Stomach (tissue), 9 donors: ENCODE measurements around the gene SYNPO2. TPM values are rescaled to one million over a fixed set of nuclear protein-coding genes. Genes with fewer than 3 reads are reported as not detected.
A peak's percentile ranks its signal among the peaks of the same experiment; 100 is the strongest.

ENCODE experiments used
- DNase-seq, 2 donors: peaks; one replicate each; pipeline versions ENCODE4 v3.0.0 to v3.0.0-alpha.2; 2013 to 2019
- H3K27ac ChIP-seq, 5 donors: fragments of 200-600 bp in 4 of 5; sonication (generic) in 4 of 5; one replicate each; pipeline ENCODE4 v1.5.1; 2013 to 2019; ENCODE audit warnings: mild to moderate bottlenecking in 1 of 5, moderate library complexity in 1 of 5
- H3K27me3 ChIP-seq, 3 donors: fragments of 200-600 bp; sonication (generic); one replicate each; pipeline ENCODE4 v1.5.1; 2017 to 2019; ENCODE audit warnings: mixed run types in 1 of 3
- H3K36me3 ChIP-seq, 4 donors: fragments of 200-600 bp; sonication (generic); 1 replicate in 3 of 4; 2 replicates in 1 of 4; pipeline ENCODE4 v1.5.1; 2016 to 2019
- H3K4me1 ChIP-seq, 4 donors: fragments of 200-600 bp; sonication (generic); one replicate each; pipeline ENCODE4 v1.5.1; 2016 to 2019
- H3K4me3 ChIP-seq, 4 donors: fragments of 200-600 bp; sonication (generic) in 3 of 4; one replicate each; pipeline ENCODE4 v1.5.1; 2016 to 2019; ENCODE audit warnings: mild to moderate bottlenecking in 1 of 4
- H3K9me3 ChIP-seq, 4 donors: fragments of 200-600 bp; sonication (generic); one replicate each; pipeline ENCODE4 v1.5.1; 2016 to 2019
- EP300 ChIP-seq: sonication (generic); formaldehyde crosslinking; IDR thresholded peaks from one replicate; pipeline ENCODE4 v1.6.1; 2017; ENCODE audit warnings: antibody characterized with exemption
- POLR2A ChIP-seq, 4 donors: fragments of 450-650 bp; IDR thresholded peaks; one replicate each; pipeline ENCODE4 v1.6.1; 2016; ENCODE audit warnings: antibody characterized with exemption in 4 of 4, control low read depth in 2 of 4, mild to moderate bottlenecking in 1 of 4, moderate library complexity in 1 of 4
- POLR2AphosphoS5 ChIP-seq, 3 donors: sonication (generic); formaldehyde crosslinking; IDR thresholded peaks; one replicate each; pipeline ENCODE4 v1.6.1; 2016; ENCODE audit warnings: antibody characterized with exemption in 3 of 3
- WGBS, 5 donors: extraction: QIAGEN DNeasy Blood & Tissue Kit in 3 of 5; methylation state at CpG; one replicate each; pipeline versions ENCODE4 v1.1.5 to v1.1.7; 2013 to 2018; 5-methylcytosine and 5-hydroxymethylcytosine counted together
- intact Hi-C: fragments of 100-400 bp; cut with DNase I; formaldehyde crosslinking; loops from one replicate; pipeline ENCODE4 v1.15.1; 2023; ENCODE audit warnings: low total_unique reads
- polyA plus RNA-seq, 3 donors: library from polyadenylated mRNA; stranded (reverse); fragments of 200-250 nt; gene quantifications; one replicate each; pipeline ENCODE4 v1.2.3, GENCODE V29; 2013
- total RNA-seq, 5 donors: library from RNA; depleted of rRNA; stranded (reverse); fragments of >200 nt; gene quantifications; one replicate each; pipeline versions ENCODE4 v1.1.0 to v1.2.3, GENCODE V29; 2014 to 2016
- TF ChIP-seq, protein P1 (sequence below), 7 experiments: fragments of 450-650 bp in 4 of 7; fragments of 200-600 bp in 3 of 7; sonication (generic) in 3 of 7; IDR thresholded peaks; one replicate each; pipeline ENCODE4 v1.5.1; 2016 to 2019; ENCODE audit warnings: antibody characterized with exemption in 7 of 7, control low read depth in 2 of 7, mild to moderate bottlenecking in 1 of 7
- donor health status: healthy with polysubstance abuse.
- donor health status: Bipolar disorder and iron deficiency.
- donor health status: healthy.

The SYNPO2 gene
- total and polyA plus RNA-seq, 8 donors = 24.8 to 644 (median 150) TPM

GRCh38 chr4:118941149-118941548 is 52.5 kb downstream of the SYNPO2 start:
- H3K27me3 ChIP-seq = no peaks in the 10 kb centered on the region
- no peaks in the 10 kb centered on the region for H3K36me3 ChIP-seq
- peak overlapping the region in 4 of 5 donors; percentile 53 to 81 (median 76) for H3K27ac ChIP-seq
- DNase-seq = peak in 1 of 2 donors; percentile 32
- H3K9me3 ChIP-seq = no peaks in the 10 kb centered on the region
- 47 to 77% (median 52%) methylated on average over 1 of the region's 1 CpG for WGBS, 5 donors
- H3K4me1 ChIP-seq = peaks cover 0 to 35% (median 8%) of the 10 kb centered on the region in 4 donors
- no peak overlapping the region for H3K4me3 ChIP-seq
- intact Hi-C loops = no loop called here
- no peak for TF ChIP-seq POLR2A (IDR thresholded peaks at IDR 0.05)
- peak in 1 of 3 donors; percentile 11 for TF ChIP-seq POLR2AphosphoS5 (IDR thresholded peaks at IDR 0.05)

- no peak overlapping the region for H3K4me3 ChIP-seq
- intact Hi-C loops = no loop called here
- DNase-seq = peak in 1 of 2 donors; percentile 27
- no peaks in the 10 kb centered on the region for H3K36me3 ChIP-seq
- peak overlapping the region; percentile 36 to 81 (median 75) for H3K27ac ChIP-seq
- WGBS, 5 donors = 24 to 50% (median 31%) methylated on average over 6 of the region's 6 CpGs
- H3K27me3 ChIP-seq = no peaks in the 10 kb centered on the region
- no peaks in the 10 kb centered on the region for H3K9me3 ChIP-seq
- H3K4me1 ChIP-seq = peaks cover 0 to 42% (median 8%) of the 10 kb centered on the region in 4 donors
- TF ChIP-seq POLR2A (IDR thresholded peaks at IDR 0.05) (no peak), EP300 (no peak)
- TF ChIP-seq, protein P1, sequence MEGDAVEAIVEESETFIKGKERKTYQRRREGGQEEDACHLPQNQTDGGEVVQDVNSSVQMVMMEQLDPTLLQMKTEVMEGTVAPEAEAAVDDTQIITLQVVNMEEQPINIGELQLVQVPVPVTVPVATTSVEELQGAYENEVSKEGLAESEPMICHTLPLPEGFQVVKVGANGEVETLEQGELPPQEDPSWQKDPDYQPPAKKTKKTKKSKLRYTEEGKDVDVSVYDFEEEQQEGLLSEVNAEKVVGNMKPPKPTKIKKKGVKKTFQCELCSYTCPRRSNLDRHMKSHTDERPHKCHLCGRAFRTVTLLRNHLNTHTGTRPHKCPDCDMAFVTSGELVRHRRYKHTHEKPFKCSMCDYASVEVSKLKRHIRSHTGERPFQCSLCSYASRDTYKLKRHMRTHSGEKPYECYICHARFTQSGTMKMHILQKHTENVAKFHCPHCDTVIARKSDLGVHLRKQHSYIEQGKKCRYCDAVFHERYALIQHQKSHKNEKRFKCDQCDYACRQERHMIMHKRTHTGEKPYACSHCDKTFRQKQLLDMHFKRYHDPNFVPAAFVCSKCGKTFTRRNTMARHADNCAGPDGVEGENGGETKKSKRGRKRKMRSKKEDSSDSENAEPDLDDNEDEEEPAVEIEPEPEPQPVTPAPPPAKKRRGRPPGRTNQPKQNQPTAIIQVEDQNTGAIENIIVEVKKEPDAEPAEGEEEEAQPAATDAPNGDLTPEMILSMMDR (IDR thresholded peaks at IDR 0.05) = no peak
Observed at GRCh38 chr4:118941799-118942198, 53.1 kb downstream of the SYNPO2 start.

DNA sequence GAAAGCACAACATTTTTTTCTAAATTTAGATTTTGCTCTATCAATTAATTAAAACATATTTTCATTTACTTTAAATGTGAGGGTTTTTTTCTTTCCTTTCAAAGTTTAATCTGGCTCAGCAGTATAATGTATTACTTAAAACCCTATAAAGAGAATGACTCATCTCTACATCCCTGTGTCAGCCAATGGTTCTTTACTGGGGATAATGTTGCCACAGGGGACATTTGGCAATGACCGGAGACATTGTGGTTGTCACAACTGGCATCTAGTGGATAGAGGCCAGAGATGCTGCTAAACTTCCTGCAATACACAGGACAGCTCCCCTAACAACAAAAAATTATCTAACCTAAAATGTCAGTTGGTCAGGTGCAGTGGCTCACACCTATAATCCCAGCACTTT is 53.8 kb downstream of the SYNPO2 start:
- intact Hi-C loops = no loop called here
- 24 to 92% (median 76%) methylated on average over 1 of the region's 1 CpG for WGBS, 5 donors
- no peak for DNase-seq
- no peaks in the 10 kb centered on the region for H3K36me3 ChIP-seq
- H3K27me3 ChIP-seq = no peaks in the 10 kb centered on the region
- no peak overlapping the region for H3K4me3 ChIP-seq
- TF ChIP-seq POLR2A (IDR thresholded peaks at IDR 0.05) = no peak
- no peak for TF ChIP-seq EP300
- TF ChIP-seq, protein P1 (IDR thresholded peaks at IDR 0.05) = no peak
- peak in 1 of 3 donors; percentile 24 for TF ChIP-seq POLR2AphosphoS5 (IDR thresholded peaks at IDR 0.05)
- no peaks in the 10 kb centered on the region for H3K9me3 ChIP-seq
- peak overlapping the region in 3 of 5 donors; percentile 42 to 77 (median 75) for H3K27ac ChIP-seq
- H3K4me1 ChIP-seq = peaks cover 0 to 48% (median 11%) of the 10 kb centered on the region in 4 donors

GRCh38 chr4:118947095-118947494 is 58.4 kb downstream of the SYNPO2 start:
- Histone ChIP-seq H3K9me3 (no peaks in the 10 kb centered on the region), H3K27me3 (no peaks in the 10 kb centered on the region), H3K4me1 (peaks cover 0 to 24% (median 11%) of the 10 kb centered on the region in 4 donors), H3K27ac (peak overlapping the region in 2 of 5 donors; percentile 9 to 49), H3K36me3 (no peaks in the 10 kb centered on the region), H3K4me3 (no peak overlapping the region)
- no peak for DNase-seq
- intact Hi-C loops = no loop called here
- TF ChIP-seq, protein P1 (IDR thresholded peaks at IDR 0.05) = no peak
- no peak for TF ChIP-seq POLR2AphosphoS5 (IDR thresholded peaks at IDR 0.05)
- TF ChIP-seq EP300 = no peak
- no peak for TF ChIP-seq POLR2A (IDR thresholded peaks at IDR 0.05)
- 32 to 70% (median 45%) methylated on average over 2 of the region's 2 CpGs for WGBS, 5 donors

GRCh38 chr4:118948545-118949144 is 60.0 kb downstream of the SYNPO2 start:
- peaks cover 0 to 33% (median 8%) of the 10 kb centered on the region in 4 donors for H3K4me1 ChIP-seq
- H3K27me3 ChIP-seq = no peaks in the 10 kb centered on the region
- 44 to 75% (median 59%) methylated on average over 3 of the region's 3 CpGs for WGBS, 5 donors
- no peaks in the 10 kb centered on the region for H3K36me3 ChIP-seq
- no peaks in the 10 kb centered on the region for H3K9me3 ChIP-seq
- H3K4me3 ChIP-seq = no peak overlapping the region
- intact Hi-C loops = no loop called here
- no peak for DNase-seq
- peak overlapping the region in 1 of 5 donors; percentile 14 for H3K27ac ChIP-seq
- TF ChIP-seq EP300 (no peak), POLR2AphosphoS5 (IDR thresholded peaks at IDR 0.05) (no peak), POLR2A (IDR thresholded peaks at IDR 0.05) (no peak)
- TF ChIP-seq, protein P1 (IDR thresholded peaks at IDR 0.05) = no peak
